Left ventricle myocardium inferior (tissue), 1 donor: ENCODE measurements around the gene PRSS8. TPM values are rescaled to one million over a fixed set of nuclear protein-coding genes. Genes with fewer than 3 reads are reported as not detected.
"Not testable (repeated sequence)": the region's sequence is repeated elsewhere in the genome, so short reads cannot be mapped to it uniquely, and the experiment has no call there.

Source experiments
- DNase-seq: peaks from one replicate; pipeline ENCODE4 v3.0.0-alpha.2; 2020
- H3K27ac ChIP-seq: fragments of 200-600 bp; replicated peaks from 2 replicates; pipeline ENCODE4 v1.8.0; 2021
- H3K27me3 ChIP-seq: fragments of 200-600 bp; 2 replicates; pipeline ENCODE4 v1.8.0; 2021; ENCODE audit warnings: low read depth
- H3K36me3 ChIP-seq: fragments of 200-600 bp; 2 replicates; pipeline ENCODE4 v1.8.0; 2021
- H3K4me1 ChIP-seq: fragments of 200-600 bp; 2 replicates; pipeline ENCODE4 v1.8.0; 2021
- H3K4me3 ChIP-seq: fragments of 200-600 bp; 2 replicates; pipeline ENCODE4 v1.8.0; 2021; ENCODE audit warnings: mild to moderate bottlenecking, moderate library complexity
- H3K9me3 ChIP-seq: fragments of 200-600 bp; replicated peaks from 2 replicates; pipeline ENCODE4 v1.8.0; 2021
- intact Hi-C: fragments of 100-400 bp; cut with micrococcal nuclease; formaldehyde crosslinking; loops from one replicate; pipeline ENCODE4 v1.11.0; 2022
- total RNA-seq: library from RNA; stranded (reverse); fragmentation: NEBNext Ultra II Directional; extraction: Animal tissue kit (Norgen Biotek cat#: 25700); gene quantifications from one replicate; pipeline ENCODE4 v1.2.1, GENCODE V29; 2021
- TF ChIP-seq, protein P1 (sequence below): fragments of 200-600 bp; IDR thresholded peaks from 2 replicates; pipeline ENCODE4 v1.8.0; 2021; ENCODE audit warnings: antibody characterized with exemption, mild to moderate bottlenecking, borderline replicate concordance
- donor health status: DM: no; HTN: yes; CAD: no; lungs with severe emphysema.

Gene PRSS8
- total RNA-seq, 1 donor from 2014 or later = not detected

GRCh38 chr16:31106509-31107464 lies 28.7 kb downstream of the PRSS8 start:
- H3K36me3 ChIP-seq = peaks cover 26% of the 10 kb centered on the region
- H3K27ac ChIP-seq = peak overlapping the region; percentile 96
- peaks cover 32% of the 10 kb centered on the region for H3K4me1 ChIP-seq
- intact Hi-C loops = no loop called here
- no peak for DNase-seq
- H3K9me3 ChIP-seq = no peaks in the 10 kb centered on the region
- no peak overlapping the region for H3K4me3 ChIP-seq
- no peaks in the 10 kb centered on the region for H3K27me3 ChIP-seq
- TF ChIP-seq, protein P1, sequence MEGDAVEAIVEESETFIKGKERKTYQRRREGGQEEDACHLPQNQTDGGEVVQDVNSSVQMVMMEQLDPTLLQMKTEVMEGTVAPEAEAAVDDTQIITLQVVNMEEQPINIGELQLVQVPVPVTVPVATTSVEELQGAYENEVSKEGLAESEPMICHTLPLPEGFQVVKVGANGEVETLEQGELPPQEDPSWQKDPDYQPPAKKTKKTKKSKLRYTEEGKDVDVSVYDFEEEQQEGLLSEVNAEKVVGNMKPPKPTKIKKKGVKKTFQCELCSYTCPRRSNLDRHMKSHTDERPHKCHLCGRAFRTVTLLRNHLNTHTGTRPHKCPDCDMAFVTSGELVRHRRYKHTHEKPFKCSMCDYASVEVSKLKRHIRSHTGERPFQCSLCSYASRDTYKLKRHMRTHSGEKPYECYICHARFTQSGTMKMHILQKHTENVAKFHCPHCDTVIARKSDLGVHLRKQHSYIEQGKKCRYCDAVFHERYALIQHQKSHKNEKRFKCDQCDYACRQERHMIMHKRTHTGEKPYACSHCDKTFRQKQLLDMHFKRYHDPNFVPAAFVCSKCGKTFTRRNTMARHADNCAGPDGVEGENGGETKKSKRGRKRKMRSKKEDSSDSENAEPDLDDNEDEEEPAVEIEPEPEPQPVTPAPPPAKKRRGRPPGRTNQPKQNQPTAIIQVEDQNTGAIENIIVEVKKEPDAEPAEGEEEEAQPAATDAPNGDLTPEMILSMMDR = no peak

- intact Hi-C loops = no loop called here
- no peaks in the 10 kb centered on the region for H3K9me3 ChIP-seq
- peaks cover 31% of the 10 kb centered on the region for H3K4me1 ChIP-seq
- no peaks in the 10 kb centered on the region for H3K27me3 ChIP-seq
- peak; percentile 91 for DNase-seq
- TF ChIP-seq, protein P1 = peak; percentile 82
- H3K4me3 ChIP-seq = peak overlapping the region; percentile 54
- peak overlapping the region; percentile 88 for H3K27ac ChIP-seq
- H3K36me3 ChIP-seq = peaks cover 16% of the 10 kb centered on the region
Measured at GRCh38 chr16:31105677-31106213, 29.8 kb downstream of the PRSS8 start.

DNA sequence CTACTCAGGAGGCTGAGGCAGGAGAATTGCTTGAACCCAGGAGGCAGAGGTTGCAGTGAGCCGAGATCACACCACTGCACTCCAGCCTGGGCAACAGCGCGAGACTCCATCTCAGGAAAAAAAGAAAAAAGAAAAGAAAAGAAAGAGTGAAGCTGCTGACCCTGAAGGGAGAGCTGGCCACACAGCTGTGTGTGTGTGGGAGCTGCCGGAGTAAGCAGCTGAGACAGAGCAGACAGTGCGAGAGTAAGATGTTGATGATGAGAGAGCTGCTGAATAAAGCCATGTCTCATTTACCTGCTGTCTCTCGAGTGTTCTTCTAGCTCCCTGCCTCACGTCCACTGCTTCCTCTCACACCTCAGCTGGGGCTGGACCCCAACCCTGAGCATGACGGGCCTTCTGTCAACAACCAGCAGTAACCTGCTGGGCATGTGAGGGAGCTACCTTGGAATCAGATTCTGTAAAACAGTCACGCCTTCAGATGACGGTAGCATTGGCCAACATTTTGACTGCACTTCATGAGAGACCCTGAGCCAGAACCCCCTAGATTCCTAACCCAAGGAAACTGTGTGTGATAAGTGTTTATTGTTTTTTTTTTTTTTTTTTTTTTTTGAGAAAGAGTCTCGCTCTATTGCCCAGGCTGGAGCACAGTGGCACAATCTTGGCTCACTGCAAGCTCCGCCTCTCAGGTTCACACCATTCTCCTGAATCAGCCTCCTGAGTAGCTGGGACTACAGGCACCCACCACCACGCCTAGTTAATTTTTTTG lies 34.5 kb downstream of the PRSS8 start:
- H3K4me1 ChIP-seq, H3K27me3 ChIP-seq, H3K36me3 ChIP-seq, intact Hi-C loops, DNase-seq, H3K27ac ChIP-seq, H3K9me3 ChIP-seq, H3K4me3 ChIP-seq: not testable (repeated sequence)

DNA sequence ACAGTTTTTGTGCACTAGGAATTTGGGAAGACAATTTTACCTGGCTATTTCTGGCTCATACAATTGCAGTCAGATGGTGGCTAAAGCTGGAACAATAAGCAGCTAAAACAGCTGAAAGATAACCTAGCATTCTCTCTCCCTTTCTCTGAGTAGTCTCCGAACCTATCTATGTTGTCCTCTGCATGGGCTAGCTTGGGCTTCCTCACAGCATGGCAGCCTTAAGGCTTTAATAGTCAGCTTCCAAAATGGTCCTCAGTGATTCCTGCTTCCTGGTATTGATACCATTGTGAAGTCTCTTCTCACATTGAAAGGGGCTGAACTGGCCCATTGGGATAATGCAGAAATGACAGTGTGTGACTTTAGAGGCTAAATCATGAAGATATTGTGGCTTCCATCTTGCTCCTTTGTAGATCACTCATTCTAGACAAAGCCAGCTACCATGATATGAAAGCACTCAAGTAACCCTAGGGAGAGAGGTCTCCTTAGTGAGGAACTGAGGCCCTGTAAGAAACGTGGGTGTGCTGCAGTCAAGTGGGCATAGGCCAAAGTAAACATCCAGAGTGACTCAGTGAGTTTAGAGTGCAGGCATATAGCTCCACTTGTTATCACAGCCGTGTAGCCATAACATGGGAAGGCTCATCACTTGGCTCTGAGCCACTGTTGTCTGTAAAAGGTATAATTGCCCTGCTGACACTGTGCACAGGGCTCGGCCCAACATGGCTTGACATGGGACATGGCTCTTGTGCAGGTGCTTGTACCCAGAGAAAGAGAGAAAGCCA lies 35.5 kb downstream of the PRSS8 start:
- Histone ChIP-seq H3K9me3 (peaks cover 6% of the 10 kb centered on the region), H3K4me1 (peaks cover 6% of the 10 kb centered on the region), H3K4me3 (no peak overlapping the region), H3K36me3 (no peaks in the 10 kb centered on the region), H3K27ac (no peak overlapping the region), H3K27me3 (no peaks in the 10 kb centered on the region)
- intact Hi-C loops = no loop called here
- TF ChIP-seq, protein P1 = no peak
- no peak for DNase-seq

- Histone ChIP-seq H3K9me3 (no peaks in the 10 kb centered on the region), H3K4me1 (peaks cover 24% of the 10 kb centered on the region), H3K36me3 (peaks cover 12% of the 10 kb centered on the region), H3K27ac (peak within 1 kb of the TSS; percentile 92), H3K4me3 (peak within 1 kb of the TSS; percentile 94), H3K27me3 (no peaks in the 10 kb centered on the region)
- TF ChIP-seq, protein P1 = peak; percentile 12
- intact Hi-C loops = no loop called here
- peak; percentile 95 for DNase-seq
Measured at GRCh38 chr16:31094424-31095120, 41.0 kb downstream of the PRSS8 start, which contains the start of gene VKORC1. Gene VKORC1 (minus strand): TSS chr16:31094797. CDS start chr16:31094729, 68 bp downstream.
